ENCODE results near the gene TRIO.

Gene TRIO

GRCh38 chr5:14175381-14175780 lies 32.2 kb downstream of the TRIO start (continued):
- TF ChIP-seq KLF7 (tag by site-specific recombination; IDR thresholded peaks at IDR 0.05; ENCODE audit: borderline replicate concordance) (no peak), ZNF211 (tag by site-specific recombination; IDR thresholded peaks at IDR 0.05; ENCODE audit: low read depth) (no peak), ZFP69B (tag by site-specific recombination; IDR thresholded peaks at IDR 0.05) (no peak), ZNF701 (tag by site-specific recombination; IDR thresholded peaks at IDR 0.05) (no peak), ZIC2 (tag by site-specific recombination; IDR thresholded peaks at IDR 0.05) (no peak), ZNF302 (tag by site-specific recombination; IDR thresholded peaks at IDR 0.05; ENCODE audit: low read depth) (no peak)

GRCh38 chr5:14176888-14177287 lies 33.7 kb downstream of the TRIO start:
- ChIA-PET CTCF (no interaction called here), POLR2A (no interaction called here)
- Histone ChIP-seq H3K4me3 (ENCODE audit: low read depth, low read length) (no peak overlapping the region), H3K9me3 (ENCODE audit: control insufficient read depth, insufficient read depth, low read depth, low read length) (no peaks in the 10 kb centered on the region), H3K36me3 (ENCODE audit: control insufficient read depth in 2 of 2, insufficient read depth in 1 of 2, low read length in 2 of 2) (no peaks in the 10 kb centered on the region), H3K4me1 (ENCODE audit: control insufficient read depth, insufficient read depth, low read length) (peaks cover 62% of the 10 kb centered on the region), H3K27ac (ENCODE audit: extremely low read depth, low read depth, low read length) (no peak overlapping the region)
- no peak for TF ChIP-seq ZNF76 (tag by site-specific recombination; IDR thresholded peaks at IDR 0.05; ENCODE audit: borderline replicate concordance, low read depth)
- no peak for TF ChIP-seq ZEB2 (tag by site-specific recombination; IDR thresholded peaks at IDR 0.05)
- TF ChIP-seq ZNF548 (tag by site-specific recombination; IDR thresholded peaks at IDR 0.05) = no peak
- TF ChIP-seq ZFP69B (tag by site-specific recombination; IDR thresholded peaks at IDR 0.05) = no peak
- no peak for TF ChIP-seq ZNF175 (tag by site-specific recombination; IDR thresholded peaks at IDR 0.05)
- peak; percentile 15; the same call in 1 of the 2 replicates for TF ChIP-seq ZBTB20 (tag by site-specific recombination; IDR thresholded peaks at IDR 0.05)
- TF ChIP-seq SETDB1 (IDR thresholded peaks at IDR 0.05; ENCODE audit: insufficient read length, low read length) = no peak
- TF ChIP-seq ZNF248 (tag by site-specific recombination; IDR thresholded peaks at IDR 0.05) = no peak
- no peak for TF ChIP-seq REST (tag by site-specific recombination; IDR thresholded peaks at IDR 0.05)
- TF ChIP-seq KLF9 (tag by site-specific recombination; IDR thresholded peaks at IDR 0.05; ENCODE audit: low read depth) = no peak
- TF ChIP-seq PRDM6 (tag by site-specific recombination; IDR thresholded peaks at IDR 0.05) = peak; percentile 80
- TF ChIP-seq ZNF48 (tag by site-specific recombination; IDR thresholded peaks at IDR 0.05) = no peak
- TF ChIP-seq ZNF768 (tag by site-specific recombination; IDR thresholded peaks at IDR 0.05) = no peak
- TF ChIP-seq ZNF214 (tag by site-specific recombination; IDR thresholded peaks at IDR 0.05; ENCODE audit: borderline replicate concordance) = no peak

- TF ChIP-seq ZNF560 (tag by site-specific recombination; IDR thresholded peaks at IDR 0.05; ENCODE audit: borderline replicate concordance) (no peak), ZNF335 (tag by site-specific recombination; conservative IDR thresholded peaks at IDR 0.05) (peak; percentile 31)
- Histone ChIP-seq H3K4me1 (ENCODE audit: control insufficient read depth, insufficient read depth, low read length) (peaks cover 61% of the 10 kb centered on the region), H3K9me3 (ENCODE audit: control insufficient read depth, insufficient read depth, low read depth, low read length) (no peaks in the 10 kb centered on the region), H3K27ac (ENCODE audit: extremely low read depth, low read depth, low read length) (no peak overlapping the region), H3K36me3 (ENCODE audit: control insufficient read depth in 2 of 2, insufficient read depth in 1 of 2, low read length in 2 of 2) (no peaks in the 10 kb centered on the region), H3K4me3 (ENCODE audit: low read depth, low read length) (no peak overlapping the region)
- ChIA-PET POLR2A (no interaction called here), CTCF (no interaction called here)
Observed at GRCh38 chr5:14177634-14178033, 34.5 kb downstream of the TRIO start.
